Fibroblast of the conjunctiva (primary cell): Measurements from ENCODE around the gene MTHFSD.

Experiments
- DNase-seq: peaks from one replicate; pipeline ENCODE4 v3.0.0-alpha.2; 2010; ENCODE audit warnings: low read depth

Gene MTHFSD

GRCh38 chr16:86570558-86571529, 15.8 kb upstream of the MTHFSD start:
- no peak for DNase-seq

GRCh38 chr16:86569701-86570447, 14.8 kb upstream of the MTHFSD start:
- no peak for DNase-seq

- DNase-seq = no peak
These were observed 13.9 kb upstream of the MTHFSD start for GRCh38 chr16:86568677-86569623.

GRCh38 chr16:86567701-86568581, 12.9 kb upstream of the MTHFSD start:
- DNase-seq = no peak

- DNase-seq = no peak
These were observed 12.1 kb upstream of the MTHFSD start for GRCh38 chr16:86566966-86567700.

- peak; percentile 89 for DNase-seq
These were observed 11.5 kb upstream of the MTHFSD start, which contains the start of gene FOXC2 for GRCh38 chr16:86566601-86566965. Gene FOXC2 (plus strand): TSS chr16:86566829. CDS start chr16:86567336, 507 bp downstream.

- DNase-seq = no peak
These were observed 10.8 kb upstream of the MTHFSD start for GRCh38 chr16:86565644-86566511.

GRCh38 chr16:86565181-86565631, 10.2 kb upstream of the MTHFSD start:
- DNase-seq = no peak

GRCh38 chr16:86563469-86564345, 8.7 kb upstream of the MTHFSD start:
- DNase-seq = peak; percentile 84

- DNase-seq = no peak
These were observed 7.3 kb upstream of the MTHFSD start for GRCh38 chr16:86562356-86562755.

- DNase-seq = no peak
These were observed 4.8 kb upstream of the MTHFSD start for GRCh38 chr16:86559802-86560305.

- DNase-seq = no peak
These were observed 3.5 kb upstream of the MTHFSD start for GRCh38 chr16:86558355-86559193.

GRCh38 chr16:86557587-86557986, 2.6 kb upstream of the MTHFSD start:
- no peak for DNase-seq

- no peak for DNase-seq
These were observed 1.5 kb upstream of the MTHFSD start for GRCh38 chr16:86556576-86556975.

- no peak for DNase-seq
These were observed 655 bp upstream of the MTHFSD start for GRCh38 chr16:86555704-86556075.

- no peak for DNase-seq
These were observed 477 bp downstream of the MTHFSD start for GRCh38 chr16:86554599-86554916.

- DNase-seq = no peak
These were observed 1.7 kb downstream of the MTHFSD start for GRCh38 chr16:86553356-86553755.
